ENCODE measurements around the gene CDK5RAP2. TPM values are rescaled to one million over a fixed set of nuclear protein-coding genes. Genes with fewer than 3 reads are reported as not detected.

The CDK5RAP2 gene
- total RNA-seq, 1 experiment from 2014 or later = 33.2 TPM

DNA sequence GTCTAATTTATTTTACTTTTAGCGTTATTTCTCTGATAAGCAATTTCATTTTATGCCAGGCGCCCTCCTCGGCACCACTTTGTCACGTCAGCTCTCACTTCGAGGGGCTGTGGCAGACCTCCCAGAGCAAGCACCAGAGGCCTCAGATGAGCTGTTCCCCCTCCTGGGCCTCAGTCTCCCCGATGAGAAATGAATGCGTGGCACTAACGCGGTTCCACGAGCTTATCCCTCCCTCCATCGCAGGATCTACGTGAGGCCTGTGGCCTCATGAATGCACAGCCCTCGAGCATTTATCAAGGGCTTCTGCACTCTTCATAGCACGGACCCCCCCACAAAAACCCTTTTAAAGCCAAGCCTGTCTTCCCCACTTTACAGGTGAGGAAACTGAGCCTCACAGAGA lies 205.2 kb downstream of the CDK5RAP2 start:
- no peaks in the 10 kb centered on the region for H3K27me3 ChIP-seq (ENCODE audit: control insufficient read depth, insufficient read depth, low read length)
- H3K36me3 ChIP-seq (replicated peaks; ENCODE audit: control insufficient read depth, insufficient read depth, low read length) = no peaks in the 10 kb centered on the region
- DNase-seq = no peak

DNA sequence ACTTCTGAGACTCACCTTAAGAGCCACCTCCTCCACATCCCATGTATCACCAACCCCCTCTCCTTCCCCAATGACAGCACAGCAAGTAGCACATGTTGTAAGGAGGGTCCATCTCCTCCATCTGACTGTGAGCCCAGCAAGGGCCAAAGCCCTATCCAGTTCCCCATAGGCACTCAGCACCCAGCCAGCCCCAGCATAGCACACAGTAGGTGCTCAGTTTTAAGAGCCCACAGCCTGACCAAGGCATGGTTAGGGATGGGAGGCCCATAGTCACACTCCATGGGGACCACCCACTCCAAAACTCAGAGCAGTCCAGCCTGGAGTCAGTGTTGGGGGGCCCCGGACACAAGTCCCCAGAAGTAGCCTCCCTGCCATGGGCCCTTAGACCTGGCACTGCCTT lies 205.7 kb downstream of the CDK5RAP2 start:
- Histone ChIP-seq H3K4me3 (ENCODE audit: insufficient read depth, low read depth, low read length) (no peak overlapping the region), H3K27me3 (ENCODE audit: control insufficient read depth, insufficient read depth, low read length) (no peaks in the 10 kb centered on the region), H3K36me3 (replicated peaks; ENCODE audit: control insufficient read depth, insufficient read depth, low read length) (no peaks in the 10 kb centered on the region)
- no peak for DNase-seq

More for the DNA sequence above, 205.2 kb downstream of the CDK5RAP2 start:
- H3K4me3 ChIP-seq (ENCODE audit: insufficient read depth, low read depth, low read length) = no peak overlapping the region

DNA sequence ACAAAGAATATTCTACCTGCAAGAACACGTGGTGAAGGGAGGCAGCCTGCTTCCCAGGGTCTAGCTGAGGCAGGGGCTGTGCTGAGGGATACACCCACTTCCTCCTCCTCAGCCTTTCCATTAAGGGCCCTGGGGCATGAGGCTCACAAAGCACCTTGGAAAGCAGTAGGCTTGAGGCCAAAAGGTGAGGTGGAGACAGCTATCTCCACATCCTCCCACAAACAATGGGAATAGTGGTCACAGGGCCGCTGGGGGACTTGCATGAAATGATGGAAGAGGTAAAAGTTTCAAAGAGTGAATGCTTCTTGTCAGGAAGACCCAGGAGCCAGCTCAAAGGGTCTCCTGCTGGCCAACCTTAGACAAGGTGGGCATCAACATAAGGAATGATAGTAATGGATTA lies 207.9 kb downstream of the CDK5RAP2 start:
- Histone ChIP-seq H3K27me3 (ENCODE audit: control insufficient read depth, insufficient read depth, low read length) (no peaks in the 10 kb centered on the region), H3K36me3 (replicated peaks; ENCODE audit: control insufficient read depth, insufficient read depth, low read length) (no peaks in the 10 kb centered on the region), H3K4me3 (ENCODE audit: insufficient read depth, low read depth, low read length) (no peak overlapping the region)
- no peak for DNase-seq

DNA sequence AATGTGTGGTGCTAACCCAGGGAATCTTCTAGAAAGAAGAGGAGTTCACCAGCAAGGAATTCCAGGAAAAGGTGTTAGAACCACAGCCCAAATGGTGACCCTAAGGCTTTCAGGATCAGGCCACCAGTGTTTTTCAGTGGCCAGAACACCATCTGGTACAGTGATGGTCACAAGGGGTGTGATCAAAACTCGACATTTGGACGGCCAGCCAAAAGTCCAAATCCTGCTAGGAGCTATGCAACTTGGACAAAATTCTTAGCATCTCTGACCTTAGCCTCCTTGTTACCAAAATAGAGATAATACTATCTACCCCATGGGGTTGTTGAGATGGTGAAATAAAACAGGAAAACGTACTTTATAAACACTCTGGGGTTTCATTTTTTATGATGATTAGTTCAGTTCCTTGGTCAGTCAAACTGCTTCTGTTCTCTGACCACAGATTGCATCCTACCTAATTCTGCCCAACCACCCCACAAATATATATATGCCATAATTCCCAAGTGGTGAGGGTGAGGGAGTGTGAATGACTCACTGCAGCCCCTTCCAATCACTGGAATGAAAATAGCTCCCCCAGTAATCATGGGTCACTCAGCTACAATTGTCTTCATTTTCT lies 210.3 kb downstream of the CDK5RAP2 start:
- H3K27me3 ChIP-seq (ENCODE audit: control insufficient read depth, insufficient read depth, low read length) = no peaks in the 10 kb centered on the region
- no peak for DNase-seq
- H3K36me3 ChIP-seq (replicated peaks; ENCODE audit: control insufficient read depth, insufficient read depth, low read length) = no peaks in the 10 kb centered on the region
- H3K4me3 ChIP-seq (ENCODE audit: insufficient read depth, low read depth, low read length) = no peak overlapping the region

DNA sequence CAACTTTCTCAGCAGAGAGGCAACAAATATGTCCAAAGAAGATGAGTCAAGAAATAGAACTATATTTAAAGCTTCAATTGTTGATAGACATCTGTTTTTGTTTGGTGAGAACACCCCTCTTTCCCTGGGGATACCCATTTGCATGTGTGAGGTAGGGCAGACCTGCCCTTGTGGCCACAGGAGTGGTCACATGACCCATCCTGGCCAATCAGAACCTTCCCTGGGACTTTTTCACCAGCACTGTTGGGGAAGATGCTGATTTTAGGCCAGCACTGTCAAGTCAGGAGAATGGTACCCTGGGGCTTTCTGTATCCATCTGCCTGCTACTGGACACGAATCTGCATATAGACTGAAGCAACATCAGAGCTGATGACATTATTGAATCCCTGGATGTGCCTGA lies 211.2 kb downstream of the CDK5RAP2 start:
- no peak overlapping the region for H3K4me3 ChIP-seq (ENCODE audit: insufficient read depth, low read depth, low read length)
- no peaks in the 10 kb centered on the region for H3K36me3 ChIP-seq (replicated peaks; ENCODE audit: control insufficient read depth, insufficient read depth, low read length)
- DNase-seq = no peak
- no peaks in the 10 kb centered on the region for H3K27me3 ChIP-seq (ENCODE audit: control insufficient read depth, insufficient read depth, low read length)

DNA sequence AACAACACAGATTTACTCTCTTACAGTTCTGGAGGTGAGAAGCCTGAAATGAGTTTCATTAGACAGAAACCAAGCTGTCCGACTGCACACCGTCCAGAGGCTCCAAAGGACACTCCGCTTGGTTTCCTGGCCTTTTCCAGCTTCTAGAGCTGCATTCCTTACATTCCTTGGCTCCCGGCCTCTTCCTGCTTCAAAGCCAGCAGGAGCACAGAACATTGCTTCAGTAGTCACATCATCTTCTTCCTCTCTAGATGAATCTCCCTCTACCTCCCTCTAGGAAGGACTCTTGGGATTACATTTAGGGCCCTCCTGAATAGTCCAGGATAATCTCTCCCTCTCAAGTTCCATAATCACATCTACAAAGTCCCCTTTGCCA lies 213.3 kb downstream of the CDK5RAP2 start:
- Histone ChIP-seq H3K36me3 (replicated peaks; ENCODE audit: control insufficient read depth, insufficient read depth, low read length) (no peaks in the 10 kb centered on the region), H3K27me3 (ENCODE audit: control insufficient read depth, insufficient read depth, low read length) (no peaks in the 10 kb centered on the region), H3K4me3 (ENCODE audit: insufficient read depth, low read depth, low read length) (no peak overlapping the region)
- DNase-seq = peak; percentile 80

DNA sequence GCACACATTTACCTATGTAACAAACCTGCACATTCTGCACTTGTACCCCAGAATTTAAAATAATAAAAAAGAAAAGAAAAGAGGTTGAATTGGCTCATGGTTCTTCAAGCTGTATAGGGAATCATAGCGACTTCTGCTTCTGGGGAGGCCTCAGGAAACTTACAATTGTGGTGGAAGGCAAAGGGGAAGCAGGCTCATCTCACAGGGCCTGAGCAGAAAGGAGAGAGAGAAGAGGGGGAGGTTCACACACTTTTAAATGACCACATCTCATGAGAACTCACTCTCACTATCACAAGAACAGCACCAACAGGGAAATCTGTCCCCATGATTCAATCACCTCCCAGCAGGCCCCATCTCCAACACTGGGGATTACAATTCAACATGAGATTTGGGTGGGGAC lies 214.6 kb downstream of the CDK5RAP2 start:
- H3K4me3 ChIP-seq (ENCODE audit: insufficient read depth, low read depth, low read length) = no peak overlapping the region
- DNase-seq = no peak
- H3K36me3 ChIP-seq (replicated peaks; ENCODE audit: control insufficient read depth, insufficient read depth, low read length) = no peaks in the 10 kb centered on the region

DNA sequence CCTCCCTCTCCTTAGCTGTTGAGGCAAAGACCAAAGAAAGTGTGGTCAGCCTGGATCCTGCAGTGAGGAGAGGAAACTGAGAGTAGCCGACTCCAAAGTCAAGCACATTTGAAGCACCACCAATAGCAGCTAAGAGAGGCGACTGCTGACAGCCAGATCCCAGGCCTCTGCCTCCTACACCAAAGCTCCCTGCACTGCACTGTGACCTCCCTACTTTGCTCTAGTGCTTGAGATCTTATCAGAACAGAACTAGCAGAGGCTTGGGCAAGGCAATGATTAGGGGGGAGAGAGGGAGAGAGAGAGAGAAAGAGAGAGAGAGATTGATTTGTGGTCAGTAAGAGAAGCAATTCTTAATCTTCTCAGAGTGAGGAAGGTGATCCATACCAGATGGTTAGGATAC lies 216.3 kb downstream of the CDK5RAP2 start:
- Histone ChIP-seq H3K4me3 (ENCODE audit: insufficient read depth, low read depth, low read length) (no peak overlapping the region), H3K27me3 (ENCODE audit: control insufficient read depth, insufficient read depth, low read length) (no peaks in the 10 kb centered on the region), H3K36me3 (replicated peaks; ENCODE audit: control insufficient read depth, insufficient read depth, low read length) (no peaks in the 10 kb centered on the region)
- no peak for DNase-seq

More for the DNA sequence above, 214.6 kb downstream of the CDK5RAP2 start:
- H3K27me3 ChIP-seq (ENCODE audit: control insufficient read depth, insufficient read depth, low read length) = no peaks in the 10 kb centered on the region

DNA sequence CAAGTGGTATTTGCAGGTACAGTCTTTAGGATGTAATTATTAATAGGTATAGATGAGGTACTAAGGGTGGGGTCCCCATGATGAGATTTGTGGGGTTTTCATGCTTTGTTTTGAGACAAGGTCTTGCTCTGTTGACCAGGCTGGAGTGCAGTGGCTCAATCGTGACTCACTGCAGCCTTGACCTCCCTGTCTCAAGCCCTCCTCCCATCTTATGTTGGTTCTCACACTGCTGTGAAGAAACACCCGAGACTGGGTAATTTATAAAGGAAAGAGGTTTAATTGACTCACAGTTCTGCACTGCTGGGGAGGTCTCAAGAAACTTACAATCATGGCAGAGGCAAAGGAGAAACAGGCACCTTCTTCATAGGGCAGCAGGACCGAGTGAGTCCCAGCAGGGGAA lies 217.5 kb downstream of the CDK5RAP2 start:
- no peak overlapping the region for H3K4me3 ChIP-seq (ENCODE audit: insufficient read depth, low read depth, low read length)
- H3K27me3 ChIP-seq (ENCODE audit: control insufficient read depth, insufficient read depth, low read length) = no peaks in the 10 kb centered on the region
- no peaks in the 10 kb centered on the region for H3K36me3 ChIP-seq (replicated peaks; ENCODE audit: control insufficient read depth, insufficient read depth, low read length)
- DNase-seq = no peak

DNA sequence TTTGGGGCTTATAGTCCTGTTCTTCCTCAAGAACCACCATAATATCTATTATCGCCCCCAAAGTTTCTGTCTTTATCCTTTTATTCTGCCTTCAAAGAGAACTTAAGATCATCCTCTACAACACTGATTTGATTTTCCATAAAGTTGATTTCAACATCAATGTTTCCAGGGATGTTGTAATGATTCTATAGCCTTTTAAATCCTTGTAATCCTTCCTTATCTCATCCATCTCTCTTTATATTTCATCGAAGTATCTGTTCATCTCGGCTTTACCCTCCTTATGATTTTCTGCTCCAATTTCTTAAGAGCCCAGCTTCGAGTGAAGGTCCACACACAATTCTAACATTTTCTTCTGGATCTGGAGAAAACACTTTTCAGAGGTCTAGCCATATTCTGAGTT lies 218.4 kb downstream of the CDK5RAP2 start:
- no peak for DNase-seq
- Histone ChIP-seq H3K27me3 (ENCODE audit: control insufficient read depth, insufficient read depth, low read length) (no peaks in the 10 kb centered on the region), H3K36me3 (replicated peaks; ENCODE audit: control insufficient read depth, insufficient read depth, low read length) (no peaks in the 10 kb centered on the region), H3K4me3 (ENCODE audit: insufficient read depth, low read depth, low read length) (no peak overlapping the region)

DNA sequence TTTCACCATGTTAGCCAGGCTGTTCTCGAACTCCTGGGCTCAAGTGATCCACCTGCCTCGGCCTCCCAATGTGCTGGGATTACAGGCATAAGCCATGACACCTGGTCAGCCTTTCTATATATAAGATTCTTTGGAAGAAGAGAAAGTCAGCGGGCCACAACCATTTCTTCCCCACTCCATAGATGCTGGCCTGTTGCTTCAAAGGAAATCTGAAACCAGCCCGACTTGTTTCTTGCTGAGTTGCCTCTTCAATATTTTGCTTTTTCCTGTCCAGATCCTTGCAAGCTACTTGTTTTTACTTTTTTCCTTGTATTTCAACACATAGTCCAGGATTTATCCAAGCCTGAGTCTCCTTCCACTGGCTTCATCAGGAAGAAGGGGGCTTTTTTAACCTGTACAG lies 219.5 kb downstream of the CDK5RAP2 start:
- H3K27me3 ChIP-seq (ENCODE audit: control insufficient read depth, insufficient read depth, low read length) = no peaks in the 10 kb centered on the region
- H3K4me3 ChIP-seq (ENCODE audit: insufficient read depth, low read depth, low read length) = no peak overlapping the region
- DNase-seq = no peak
- no peaks in the 10 kb centered on the region for H3K36me3 ChIP-seq (replicated peaks; ENCODE audit: control insufficient read depth, insufficient read depth, low read length)

DNA sequence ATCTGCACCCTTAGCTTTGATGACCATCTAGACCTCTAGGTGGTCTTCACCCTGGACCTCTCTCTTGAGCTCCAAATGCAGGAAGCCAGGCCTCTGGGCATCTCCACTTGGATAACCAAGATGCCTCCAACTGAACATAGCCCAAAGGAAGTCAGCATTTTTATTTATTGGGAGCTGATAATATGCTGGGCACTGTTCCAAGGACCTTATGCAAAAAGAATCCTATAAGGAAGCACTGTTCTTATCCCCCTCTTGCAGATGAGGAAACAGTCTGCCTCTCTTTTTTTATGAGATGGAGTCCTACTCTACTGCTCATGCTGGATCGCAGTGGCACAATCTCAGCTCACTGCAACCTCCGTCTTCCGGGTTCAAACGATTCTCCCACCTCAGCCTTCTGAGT lies 219.9 kb downstream of the CDK5RAP2 start:
- Histone ChIP-seq H3K4me3 (ENCODE audit: insufficient read depth, low read depth, low read length) (no peak overlapping the region), H3K27me3 (ENCODE audit: control insufficient read depth, insufficient read depth, low read length) (no peaks in the 10 kb centered on the region), H3K36me3 (replicated peaks; ENCODE audit: control insufficient read depth, insufficient read depth, low read length) (no peaks in the 10 kb centered on the region)
- no peak for DNase-seq

DNA sequence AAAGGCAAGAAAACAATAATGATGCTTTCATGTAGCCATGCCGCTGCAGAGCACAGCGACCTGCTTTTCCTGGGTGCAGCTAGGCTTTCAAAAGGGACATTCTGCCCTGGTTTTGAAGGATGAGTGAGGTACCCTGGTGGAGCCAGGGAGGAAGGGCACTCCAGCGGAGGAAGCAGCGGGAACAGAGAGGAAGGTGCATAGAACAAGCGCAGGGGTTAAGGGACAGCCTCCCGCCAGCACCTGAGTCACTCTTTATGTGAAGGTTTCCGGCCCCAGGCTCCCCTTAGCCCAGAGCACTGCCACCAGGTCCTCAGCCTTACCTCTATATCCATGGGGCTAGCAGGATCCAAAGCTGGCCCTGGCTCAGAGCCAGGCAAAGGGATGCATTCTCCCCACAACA lies 221.1 kb downstream of the CDK5RAP2 start:
- Histone ChIP-seq H3K4me3 (ENCODE audit: insufficient read depth, low read depth, low read length) (no peak overlapping the region), H3K27me3 (ENCODE audit: control insufficient read depth, insufficient read depth, low read length) (no peaks in the 10 kb centered on the region), H3K36me3 (replicated peaks; ENCODE audit: control insufficient read depth, insufficient read depth, low read length) (no peaks in the 10 kb centered on the region)
- peak; percentile 76 for DNase-seq

DNA sequence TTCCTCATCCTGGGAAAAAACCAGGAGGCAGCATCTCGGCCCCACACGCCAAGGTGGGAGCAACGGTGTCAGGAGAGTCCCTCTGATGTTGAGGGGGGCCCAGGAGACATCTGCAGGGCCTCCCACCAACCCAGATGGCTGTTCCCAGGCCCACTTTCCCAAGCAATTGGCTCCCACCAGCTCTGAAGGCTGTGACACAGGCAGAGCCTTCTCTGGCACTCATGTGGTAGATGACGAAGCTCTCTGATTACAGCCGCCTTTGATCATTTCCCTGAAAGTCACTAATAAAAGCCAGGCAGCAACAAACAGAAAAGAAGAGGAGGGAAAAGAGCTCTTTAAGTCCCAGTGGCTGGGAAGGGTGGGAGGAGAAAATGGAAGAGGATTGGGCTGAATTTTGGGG lies 226.5 kb downstream of the CDK5RAP2 start:
- no peaks in the 10 kb centered on the region for H3K27me3 ChIP-seq (ENCODE audit: control insufficient read depth, insufficient read depth, low read length)
- no peak for DNase-seq
- no peaks in the 10 kb centered on the region for H3K36me3 ChIP-seq (replicated peaks; ENCODE audit: control insufficient read depth, insufficient read depth, low read length)
- no peak overlapping the region for H3K4me3 ChIP-seq (ENCODE audit: insufficient read depth, low read depth, low read length)

DNA sequence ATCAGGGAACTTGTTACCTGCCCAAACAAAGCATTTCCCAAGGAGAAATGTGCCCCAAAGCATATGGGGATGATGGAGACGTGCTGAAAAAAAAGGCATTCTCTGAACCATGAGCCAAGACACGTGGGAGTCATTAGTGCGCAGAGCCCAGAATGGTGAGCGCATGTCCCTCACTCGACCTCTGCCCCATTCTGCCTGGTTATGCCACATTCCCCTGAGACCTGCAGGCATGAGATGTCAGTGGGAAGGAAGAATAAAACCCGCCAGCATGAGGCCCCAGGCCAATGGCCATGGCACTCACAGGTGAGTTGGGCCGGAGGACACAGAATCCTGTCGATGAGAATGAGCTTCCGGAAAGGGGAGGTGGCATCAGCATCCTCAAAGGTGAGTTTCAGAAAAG lies 228.9 kb downstream of the CDK5RAP2 start:
- no peaks in the 10 kb centered on the region for H3K27me3 ChIP-seq (ENCODE audit: control insufficient read depth, insufficient read depth, low read length)
- no peaks in the 10 kb centered on the region for H3K36me3 ChIP-seq (replicated peaks; ENCODE audit: control insufficient read depth, insufficient read depth, low read length)
- DNase-seq = no peak

DNA sequence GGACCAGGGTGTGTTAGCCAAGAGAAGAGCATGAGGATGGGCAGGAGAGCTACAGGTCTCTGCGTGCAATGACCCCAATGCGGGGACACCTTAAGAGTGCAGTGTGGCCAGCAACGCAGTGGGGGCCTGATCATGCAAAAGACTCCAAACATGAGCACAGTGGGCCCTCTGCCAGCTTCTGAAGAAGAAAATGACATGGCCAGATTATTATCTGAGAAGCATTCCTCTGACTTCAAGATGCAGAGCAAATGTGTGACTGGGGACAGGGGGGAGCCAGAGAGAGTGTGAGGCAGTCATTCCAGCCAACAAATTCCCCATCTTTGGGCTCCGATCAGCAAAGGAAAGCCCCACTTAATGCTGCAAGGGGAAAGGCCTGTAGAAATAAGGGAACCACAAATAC lies 229.4 kb downstream of the CDK5RAP2 start:
- Histone ChIP-seq H3K27me3 (ENCODE audit: control insufficient read depth, insufficient read depth, low read length) (no peaks in the 10 kb centered on the region), H3K36me3 (replicated peaks; ENCODE audit: control insufficient read depth, insufficient read depth, low read length) (no peaks in the 10 kb centered on the region), H3K4me3 (ENCODE audit: insufficient read depth, low read depth, low read length) (no peak overlapping the region)
- DNase-seq = no peak

More for the DNA sequence above, 228.9 kb downstream of the CDK5RAP2 start:
- H3K4me3 ChIP-seq (ENCODE audit: insufficient read depth, low read depth, low read length) = no peak overlapping the region

All from H7 (cell line).